Measurements from ENCODE around the gene CIT.

DNA sequence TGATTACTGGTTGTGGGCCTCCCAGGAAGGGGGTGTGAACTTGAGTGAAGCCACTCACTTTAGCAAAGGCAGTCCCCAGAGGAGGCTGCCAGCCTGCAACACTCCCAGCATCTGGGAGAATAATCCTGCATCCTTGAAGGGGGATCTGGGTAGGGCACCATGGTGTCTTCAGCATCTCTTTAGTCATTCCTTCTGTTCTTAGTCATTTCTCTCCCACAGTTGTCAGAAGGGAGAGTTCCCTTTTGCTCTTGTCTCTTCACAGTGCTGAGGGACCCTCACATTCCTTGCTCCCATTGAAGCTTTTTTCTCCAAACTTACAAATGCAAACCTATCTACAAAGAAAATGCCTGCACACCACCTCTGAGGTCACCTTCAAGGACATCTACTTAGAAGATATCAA, 48.1 kb upstream of the CIT start:
- TF ChIP-seq, protein P1, sequence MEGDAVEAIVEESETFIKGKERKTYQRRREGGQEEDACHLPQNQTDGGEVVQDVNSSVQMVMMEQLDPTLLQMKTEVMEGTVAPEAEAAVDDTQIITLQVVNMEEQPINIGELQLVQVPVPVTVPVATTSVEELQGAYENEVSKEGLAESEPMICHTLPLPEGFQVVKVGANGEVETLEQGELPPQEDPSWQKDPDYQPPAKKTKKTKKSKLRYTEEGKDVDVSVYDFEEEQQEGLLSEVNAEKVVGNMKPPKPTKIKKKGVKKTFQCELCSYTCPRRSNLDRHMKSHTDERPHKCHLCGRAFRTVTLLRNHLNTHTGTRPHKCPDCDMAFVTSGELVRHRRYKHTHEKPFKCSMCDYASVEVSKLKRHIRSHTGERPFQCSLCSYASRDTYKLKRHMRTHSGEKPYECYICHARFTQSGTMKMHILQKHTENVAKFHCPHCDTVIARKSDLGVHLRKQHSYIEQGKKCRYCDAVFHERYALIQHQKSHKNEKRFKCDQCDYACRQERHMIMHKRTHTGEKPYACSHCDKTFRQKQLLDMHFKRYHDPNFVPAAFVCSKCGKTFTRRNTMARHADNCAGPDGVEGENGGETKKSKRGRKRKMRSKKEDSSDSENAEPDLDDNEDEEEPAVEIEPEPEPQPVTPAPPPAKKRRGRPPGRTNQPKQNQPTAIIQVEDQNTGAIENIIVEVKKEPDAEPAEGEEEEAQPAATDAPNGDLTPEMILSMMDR (IDR thresholded peaks at IDR 0.05) = no peak
- TF ChIP-seq POLR2AphosphoS5 (IDR thresholded peaks at IDR 0.05) = no peak

Data from sigmoid colon (tissue), 4 donors.